ENCODE results near the gene ATP11A. TPM values are rescaled to one million over a fixed set of nuclear protein-coding genes. Genes with fewer than 3 reads are reported as not detected.
A peak's percentile ranks its signal among the peaks of the same experiment; 100 is the strongest.

The ATP11A gene
- total and polyA plus RNA-seq, 9 donors, result 11.9 to 26.7 (median 21.3) TPM

DNA sequence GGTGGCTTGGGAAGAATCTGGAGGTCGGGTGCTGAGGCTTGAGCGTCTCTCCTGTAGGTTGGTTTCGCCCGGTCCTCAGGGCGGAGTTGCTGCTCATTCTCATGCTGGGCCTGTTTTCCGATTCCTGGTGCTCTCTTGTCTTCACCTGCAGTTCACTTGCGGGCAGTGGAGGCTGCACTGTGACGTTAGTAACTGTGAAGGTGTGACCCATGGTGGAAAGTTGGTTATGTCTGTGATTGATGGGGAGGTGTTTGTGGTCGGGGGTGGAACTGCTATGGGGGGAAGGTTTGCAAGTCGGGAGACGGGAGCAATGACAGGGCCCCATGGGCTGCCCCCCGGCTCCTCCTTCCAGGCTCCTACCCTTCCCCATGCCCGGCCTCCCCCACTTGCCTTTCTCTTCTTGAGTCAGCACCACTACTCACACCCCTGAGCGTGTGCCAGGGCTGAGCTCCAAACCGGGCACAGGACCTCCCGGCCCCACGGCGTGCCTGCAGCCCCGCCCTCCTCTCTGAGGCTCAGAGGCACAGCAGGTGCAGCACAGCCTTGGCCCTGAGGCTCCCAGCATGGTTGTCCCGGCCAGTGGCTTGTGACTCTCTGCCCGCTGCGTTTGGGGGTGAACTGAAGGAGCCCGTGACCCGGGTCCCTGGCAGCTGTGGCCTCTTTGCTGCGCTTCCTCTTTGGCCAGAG, 79.1 kb downstream of the ATP11A start:
- H3K36me3 ChIP-seq (ENCODE audit: control insufficient read depth, insufficient read depth, low read length), result no peaks in the 10 kb centered on the region
- H3K4me3 ChIP-seq (ENCODE audit: low read length), result no peak overlapping the region
- peaks cover 21% of the 10 kb centered on the region for H3K4me1 ChIP-seq (ENCODE audit: control insufficient read depth, insufficient read depth, low read length)
- WGBS (ENCODE audit: insufficient coverage), result 73% methylated on average over 17 of the region's 25 CpGs
- H3K27me3 ChIP-seq (ENCODE audit: control insufficient read depth, insufficient read depth, low read length), result no peaks in the 10 kb centered on the region
- no peaks in the 10 kb centered on the region for H3K9me3 ChIP-seq (replicated peaks; ENCODE audit: control insufficient read depth, low read depth, low read length)
- peak overlapping the region; percentile 32 for H3K27ac ChIP-seq (ENCODE audit: low read length)
- DNase-seq, result peak; percentile 39

GRCh38 chr13:112769615-112770014, 79.8 kb downstream of the ATP11A start:
- Histone ChIP-seq H3K9me3 (replicated peaks; ENCODE audit: control insufficient read depth, low read depth, low read length) (no peaks in the 10 kb centered on the region), H3K4me1 (ENCODE audit: control insufficient read depth, insufficient read depth, low read length) (peaks cover 21% of the 10 kb centered on the region), H3K27ac (ENCODE audit: low read length) (peak overlapping the region; percentile 32), H3K4me3 (ENCODE audit: low read length) (no peak overlapping the region), H3K36me3 (ENCODE audit: control insufficient read depth, insufficient read depth, low read length) (no peaks in the 10 kb centered on the region), H3K27me3 (ENCODE audit: control insufficient read depth, insufficient read depth, low read length) (no peaks in the 10 kb centered on the region)
- WGBS (ENCODE audit: insufficient coverage), result 63% methylated on average over 18 of the region's 18 CpGs
- DNase-seq, result no peak

DNA sequence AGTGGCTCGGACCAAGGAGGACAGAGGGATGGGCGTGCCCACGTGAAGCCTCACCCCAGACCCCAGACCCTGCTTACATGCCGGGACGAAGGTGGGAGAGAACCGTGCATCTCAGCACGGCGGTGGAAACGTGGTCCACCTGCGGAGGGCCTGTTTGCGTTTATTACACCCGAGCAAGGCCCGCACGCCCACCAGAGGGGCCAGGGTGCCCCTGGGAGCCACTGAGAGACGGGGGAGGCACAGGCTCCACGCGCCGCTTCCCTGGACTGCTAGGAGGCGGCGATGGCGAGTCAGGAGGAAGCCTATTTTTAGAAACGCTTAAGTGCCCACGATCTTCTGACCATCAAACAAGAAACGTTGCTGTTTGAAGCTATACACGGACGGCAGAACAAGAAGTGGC, 80.7 kb downstream of the ATP11A start:
- peaks cover 2% of the 10 kb centered on the region for H3K27me3 ChIP-seq (ENCODE audit: control insufficient read depth, insufficient read depth, low read length)
- H3K27ac ChIP-seq (ENCODE audit: low read length), result no peak overlapping the region
- WGBS (ENCODE audit: insufficient coverage), result 67% methylated on average over 20 of the region's 26 CpGs
- H3K36me3 ChIP-seq (ENCODE audit: control insufficient read depth, insufficient read depth, low read length), result no peaks in the 10 kb centered on the region
- no peak overlapping the region for H3K4me3 ChIP-seq (ENCODE audit: low read length)
- no peaks in the 10 kb centered on the region for H3K9me3 ChIP-seq (replicated peaks; ENCODE audit: control insufficient read depth, low read depth, low read length)
- DNase-seq, result no peak
- H3K4me1 ChIP-seq (ENCODE audit: control insufficient read depth, insufficient read depth, low read length), result peaks cover 21% of the 10 kb centered on the region

- Histone ChIP-seq H3K9me3 (replicated peaks; ENCODE audit: control insufficient read depth, low read depth, low read length) (no peaks in the 10 kb centered on the region), H3K4me3 (ENCODE audit: low read length) (no peak overlapping the region), H3K27ac (ENCODE audit: low read length) (no peak overlapping the region), H3K4me1 (ENCODE audit: control insufficient read depth, insufficient read depth, low read length) (peaks cover 25% of the 10 kb centered on the region), H3K27me3 (ENCODE audit: control insufficient read depth, insufficient read depth, low read length) (peaks cover 2% of the 10 kb centered on the region), H3K36me3 (ENCODE audit: control insufficient read depth, insufficient read depth, low read length) (no peaks in the 10 kb centered on the region)
- DNase-seq, result no peak
- 93% methylated on average over 9 of the region's 20 CpGs for WGBS (ENCODE audit: insufficient coverage)
Observed at GRCh38 chr13:112771139-112771876, 81.5 kb downstream of the ATP11A start.

DNA sequence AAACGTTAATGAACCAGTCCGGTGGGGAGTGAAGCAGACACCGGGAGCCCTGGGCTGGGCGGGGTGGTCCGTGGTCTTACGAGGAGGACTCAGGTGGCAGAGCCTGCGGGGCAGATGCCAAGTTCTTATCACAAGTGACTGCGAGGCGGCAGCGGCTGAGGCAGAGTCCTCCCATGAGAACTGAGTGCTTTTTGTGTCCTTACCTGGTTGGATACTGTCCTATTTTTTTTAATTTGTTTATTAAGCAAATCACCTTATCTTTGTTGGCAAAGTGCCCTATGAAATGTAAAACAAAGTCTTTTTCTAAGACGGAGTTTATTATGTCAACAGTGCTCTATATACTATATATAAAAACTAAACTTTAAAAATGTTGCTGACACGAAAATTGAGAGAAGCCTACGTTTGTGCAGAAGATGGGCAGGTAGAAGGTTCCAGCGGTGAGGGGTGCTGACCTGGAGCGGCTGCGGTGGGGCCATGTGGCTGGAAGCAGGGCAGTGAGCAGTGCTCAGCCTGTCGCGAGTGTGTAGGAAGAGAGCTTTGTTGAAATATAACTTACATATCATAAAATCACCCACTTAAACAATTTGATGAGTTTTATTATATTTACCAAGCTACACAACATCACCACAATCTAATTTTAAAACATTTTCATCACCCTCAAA, 82.2 kb downstream of the ATP11A start:
- Histone ChIP-seq H3K27ac (ENCODE audit: low read length) (no peak overlapping the region), H3K27me3 (ENCODE audit: control insufficient read depth, insufficient read depth, low read length) (peaks cover 2% of the 10 kb centered on the region), H3K9me3 (replicated peaks; ENCODE audit: control insufficient read depth, low read depth, low read length) (no peaks in the 10 kb centered on the region), H3K4me1 (ENCODE audit: control insufficient read depth, insufficient read depth, low read length) (peaks cover 25% of the 10 kb centered on the region), H3K36me3 (ENCODE audit: control insufficient read depth, insufficient read depth, low read length) (no peaks in the 10 kb centered on the region), H3K4me3 (ENCODE audit: low read length) (no peak overlapping the region)
- WGBS (ENCODE audit: insufficient coverage), result 93% methylated on average over 5 of the region's 18 CpGs
- no peak for DNase-seq

DNA sequence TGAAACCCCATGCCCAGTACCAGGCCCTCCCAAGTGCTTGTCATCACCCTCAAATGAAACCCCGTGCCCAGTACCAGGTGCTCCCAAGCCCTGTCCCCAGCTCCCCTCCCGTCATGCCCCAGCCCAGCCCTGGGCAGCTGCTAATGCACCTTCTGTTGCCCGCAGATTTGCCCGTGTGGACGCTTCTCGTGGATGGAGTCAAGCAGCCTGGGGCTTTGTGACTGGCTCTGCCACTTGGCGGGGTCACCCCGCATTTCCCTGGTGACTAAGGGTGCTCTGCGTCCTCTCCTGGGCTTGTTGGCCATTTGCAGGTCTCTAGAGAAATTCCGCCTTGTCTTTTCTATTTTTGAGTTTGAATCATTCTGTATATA, 82.7 kb downstream of the ATP11A start:
- WGBS (ENCODE audit: insufficient coverage), result 91% methylated on average over 6 of the region's 10 CpGs
- no peak for DNase-seq
- no peaks in the 10 kb centered on the region for H3K9me3 ChIP-seq (replicated peaks; ENCODE audit: control insufficient read depth, low read depth, low read length)
- H3K36me3 ChIP-seq (ENCODE audit: control insufficient read depth, insufficient read depth, low read length), result no peaks in the 10 kb centered on the region
- no peak overlapping the region for H3K27ac ChIP-seq (ENCODE audit: low read length)
- H3K4me1 ChIP-seq (ENCODE audit: control insufficient read depth, insufficient read depth, low read length), result peaks cover 25% of the 10 kb centered on the region
- H3K27me3 ChIP-seq (ENCODE audit: control insufficient read depth, insufficient read depth, low read length), result peaks cover 2% of the 10 kb centered on the region
- H3K4me3 ChIP-seq (ENCODE audit: low read length), result no peak overlapping the region

DNA sequence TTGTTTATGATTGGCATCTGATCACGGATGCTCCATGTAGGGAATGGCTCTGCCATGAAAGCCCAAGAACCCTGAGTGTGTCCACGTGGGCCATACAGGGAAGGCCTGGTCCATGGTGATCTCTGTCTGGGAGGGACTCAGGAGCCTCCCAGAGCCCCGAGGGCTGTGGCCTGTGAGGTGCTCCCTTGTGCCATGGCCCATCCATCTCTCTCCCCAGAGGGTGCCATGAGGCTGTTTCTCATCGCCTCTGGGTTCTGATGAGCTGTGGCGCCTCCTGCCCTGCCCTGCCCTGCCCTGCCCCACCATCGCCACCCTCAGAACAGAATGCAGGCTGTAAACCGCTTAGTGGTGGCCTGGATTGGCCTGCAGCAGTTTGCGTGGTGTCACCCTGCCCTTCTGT, 83.1 kb downstream of the ATP11A start:
- WGBS (ENCODE audit: insufficient coverage), result 91% methylated on average over 5 of the region's 8 CpGs
- peaks cover 25% of the 10 kb centered on the region for H3K4me1 ChIP-seq (ENCODE audit: control insufficient read depth, insufficient read depth, low read length)
- no peaks in the 10 kb centered on the region for H3K36me3 ChIP-seq (ENCODE audit: control insufficient read depth, insufficient read depth, low read length)
- no peak overlapping the region for H3K4me3 ChIP-seq (ENCODE audit: low read length)
- H3K27ac ChIP-seq (ENCODE audit: low read length), result no peak overlapping the region
- H3K9me3 ChIP-seq (replicated peaks; ENCODE audit: control insufficient read depth, low read depth, low read length), result no peaks in the 10 kb centered on the region
- DNase-seq, result no peak
- peaks cover 2% of the 10 kb centered on the region for H3K27me3 ChIP-seq (ENCODE audit: control insufficient read depth, insufficient read depth, low read length)

GRCh38 chr13:112773601-112774447, 84.0 kb downstream of the ATP11A start:
- H3K4me1 ChIP-seq (ENCODE audit: control insufficient read depth, insufficient read depth, low read length), result peaks cover 20% of the 10 kb centered on the region
- H3K4me3 ChIP-seq (ENCODE audit: low read length), result no peak overlapping the region
- no peak for DNase-seq
- 83% methylated on average over 5 of the region's 25 CpGs for WGBS (ENCODE audit: insufficient coverage)
- no peaks in the 10 kb centered on the region for H3K9me3 ChIP-seq (replicated peaks; ENCODE audit: control insufficient read depth, low read depth, low read length)
- H3K27me3 ChIP-seq (ENCODE audit: control insufficient read depth, insufficient read depth, low read length), result peaks cover 2% of the 10 kb centered on the region
- no peaks in the 10 kb centered on the region for H3K36me3 ChIP-seq (ENCODE audit: control insufficient read depth, insufficient read depth, low read length)
- H3K27ac ChIP-seq (ENCODE audit: low read length), result no peak overlapping the region

- no peak overlapping the region for H3K4me3 ChIP-seq (ENCODE audit: low read length)
- H3K9me3 ChIP-seq (replicated peaks; ENCODE audit: control insufficient read depth, low read depth, low read length), result no peaks in the 10 kb centered on the region
- H3K36me3 ChIP-seq (ENCODE audit: control insufficient read depth, insufficient read depth, low read length), result no peaks in the 10 kb centered on the region
- H3K27ac ChIP-seq (ENCODE audit: low read length), result no peak overlapping the region
- no peak for DNase-seq
- peaks cover 2% of the 10 kb centered on the region for H3K27me3 ChIP-seq (ENCODE audit: control insufficient read depth, insufficient read depth, low read length)
- 63% methylated on average over 7 of the region's 7 CpGs for WGBS (ENCODE audit: insufficient coverage)
- H3K4me1 ChIP-seq (ENCODE audit: control insufficient read depth, insufficient read depth, low read length), result peaks cover 14% of the 10 kb centered on the region
Observed at GRCh38 chr13:112774448-112774792, 84.6 kb downstream of the ATP11A start.
